Measurements from ENCODE around the gene OSBPL6.

The OSBPL6 gene

DNA sequence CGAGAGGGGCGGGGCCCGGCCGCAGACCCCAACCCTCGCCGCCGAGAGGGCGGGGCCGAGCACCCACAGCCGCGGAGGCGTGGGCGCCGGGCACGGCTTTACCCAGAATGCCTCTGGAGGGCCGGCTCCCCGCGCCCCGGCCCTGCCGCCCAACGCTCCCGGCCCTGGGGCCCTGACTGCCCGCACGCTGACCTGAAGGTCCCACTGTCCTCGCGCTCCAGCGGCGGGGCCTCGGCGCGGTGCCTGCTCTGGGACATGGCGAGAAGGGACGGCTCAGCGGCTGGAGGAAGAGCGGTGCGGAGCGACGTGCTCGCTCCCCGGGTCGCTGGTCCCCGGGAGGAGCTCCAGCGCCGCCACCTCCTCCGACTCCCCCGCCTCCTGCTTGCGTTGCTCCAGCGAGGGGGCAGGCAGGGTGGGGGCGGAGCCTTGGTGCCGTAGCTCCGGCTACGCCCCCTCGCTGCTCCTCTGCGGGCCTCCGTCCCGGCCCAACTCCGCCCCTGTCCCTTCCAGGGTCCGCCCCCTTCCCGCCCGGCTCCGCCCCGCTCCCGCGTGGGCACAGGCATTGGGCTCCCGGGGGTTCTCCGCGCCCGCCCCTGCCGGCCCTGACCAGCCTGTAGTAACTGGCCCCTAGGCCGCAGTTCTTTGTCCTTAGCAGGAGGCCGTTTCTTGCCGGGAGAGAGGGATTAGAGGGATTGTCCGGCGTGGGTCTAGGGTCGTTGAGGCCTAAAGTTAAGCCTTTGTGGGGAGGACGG is 256.6 kb downstream of the OSBPL6 start, which contains the start of the genes PJVK and PRKRA (continued):
- TF ChIP-seq ZNF501 (tag by site-specific recombination; IDR thresholded peaks at IDR 0.05), result peak; percentile 88
- no peak for TF ChIP-seq ZNF175 (tag by site-specific recombination; IDR thresholded peaks at IDR 0.05)
- TF ChIP-seq SP2 (tag by site-specific recombination; IDR thresholded peaks at IDR 0.05), result peak; percentile 90
- peak; percentile 16; the same call in 1 of the 2 replicates for TF ChIP-seq IKZF3 (tag by site-specific recombination; IDR thresholded peaks at IDR 0.05)
- TF ChIP-seq ZFHX2 (tag by site-specific recombination; conservative IDR thresholded peaks at IDR 0.05), result peak; percentile 90
- TF ChIP-seq KLF9 (tag by site-specific recombination; IDR thresholded peaks at IDR 0.05; ENCODE audit: low read depth), result peak; percentile 86
- TF ChIP-seq GLIS2 (tag by site-specific recombination; IDR thresholded peaks at IDR 0.05), result peak; percentile 80
- TF ChIP-seq, protein P1, sequence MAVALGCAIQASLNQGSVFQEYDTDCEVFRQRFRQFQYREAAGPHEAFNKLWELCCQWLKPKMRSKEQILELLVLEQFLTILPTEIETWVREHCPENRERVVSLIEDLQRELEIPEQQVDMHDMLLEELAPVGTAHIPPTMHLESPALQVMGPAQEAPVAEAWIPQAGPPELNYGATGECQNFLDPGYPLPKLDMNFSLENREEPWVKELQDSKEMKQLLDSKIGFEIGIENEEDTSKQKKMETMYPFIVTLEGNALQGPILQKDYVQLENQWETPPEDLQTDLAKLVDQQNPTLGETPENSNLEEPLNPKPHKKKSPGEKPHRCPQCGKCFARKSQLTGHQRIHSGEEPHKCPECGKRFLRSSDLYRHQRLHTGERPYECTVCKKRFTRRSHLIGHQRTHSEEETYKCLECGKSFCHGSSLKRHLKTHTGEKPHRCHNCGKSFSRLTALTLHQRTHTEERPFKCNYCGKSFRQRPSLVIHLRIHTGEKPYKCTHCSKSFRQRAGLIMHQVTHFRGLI (tag by site-specific recombination; IDR thresholded peaks at IDR 0.05), result 0 out of 2 replicates have a peak, but pooled peaks have one; percentile 37
- TF ChIP-seq ZNF76 (tag by site-specific recombination; IDR thresholded peaks at IDR 0.05; ENCODE audit: borderline replicate concordance, low read depth), result peak; percentile 92
- TF ChIP-seq PRDM10 (tag by site-specific recombination; IDR thresholded peaks at IDR 0.05), result peak; percentile 90
- TF ChIP-seq SALL2 (tag by site-specific recombination; IDR thresholded peaks at IDR 0.05; ENCODE audit: borderline replicate concordance), result no peak
- TF ChIP-seq ZIC2 (tag by site-specific recombination; IDR thresholded peaks at IDR 0.05), result no peak
- TF ChIP-seq ZSCAN30 (tag by site-specific recombination; IDR thresholded peaks at IDR 0.05), result peak; percentile 90
- peak; percentile 93 for TF ChIP-seq SP3 (tag by site-specific recombination; IDR thresholded peaks at IDR 0.05)
- 0 out of 2 replicates have a peak, but pooled peaks have one; percentile 72 for TF ChIP-seq HOXC10 (CRISPR knock-in tag; IDR thresholded peaks at IDR 0.05)
- TF ChIP-seq ZXDB (tag by site-specific recombination; IDR thresholded peaks at IDR 0.05), result peak; percentile 78
- peak; percentile 59 for TF ChIP-seq ZBTB10 (tag by site-specific recombination; IDR thresholded peaks at IDR 0.05)
- peak; percentile 52; the same call in 1 of the 2 replicates for TF ChIP-seq KLF1 (tag by site-specific recombination; IDR thresholded peaks at IDR 0.05)
- TF ChIP-seq ZNF335 (tag by site-specific recombination; conservative IDR thresholded peaks at IDR 0.05), result peak; percentile 89
- TF ChIP-seq KLF8 (tag by site-specific recombination; IDR thresholded peaks at IDR 0.05), result peak; percentile 83
- TF ChIP-seq EGR2 (tag by site-specific recombination; IDR thresholded peaks at IDR 0.05; ENCODE audit: low read depth), result peak; percentile 76
- 0 out of 2 replicates have a peak, but pooled peaks have one; percentile 61 for TF ChIP-seq ZNF785 (tag by site-specific recombination; IDR thresholded peaks at IDR 0.05)
- peak; percentile 94 for TF ChIP-seq PATZ1 (tag by site-specific recombination; IDR thresholded peaks at IDR 0.05)
- 0 out of 2 replicates have a peak, but pooled peaks have one; percentile 72 for TF ChIP-seq ZNF561 (tag by site-specific recombination; IDR thresholded peaks at IDR 0.05; ENCODE audit: borderline replicate concordance)
- peak; percentile 31; the same call in 1 of the 2 replicates for TF ChIP-seq YY1 (tag by site-specific recombination; IDR thresholded peaks at IDR 0.05)
- TF ChIP-seq ZNF146 (tag by site-specific recombination; IDR thresholded peaks at IDR 0.05), result peak; percentile 7; the same call in 1 of the 2 replicates
- TF ChIP-seq ZNF423 (tag by site-specific recombination; IDR thresholded peaks at IDR 0.05), result 0 out of 2 replicates have a peak, but pooled peaks have one; percentile 44
- peak; percentile 38; the same call in 1 of the 2 replicates for TF ChIP-seq ZFP69B (tag by site-specific recombination; IDR thresholded peaks at IDR 0.05)
- peak; percentile 32; the same call in 1 of the 2 replicates for TF ChIP-seq ZNF394 (tag by site-specific recombination; IDR thresholded peaks at IDR 0.05; ENCODE audit: borderline replicate concordance)
- peak; percentile 58; the same call in 1 of the 2 replicates for TF ChIP-seq ZNF843 (tag by site-specific recombination; IDR thresholded peaks at IDR 0.05)
- no peak for TF ChIP-seq ZNF16 (tag by site-specific recombination; IDR thresholded peaks at IDR 0.05; ENCODE audit: low read depth)

Measured in HEK293 (cell line).